HG02981 (cell line): ENCODE data around the gene DSE.
A peak's percentile ranks its signal among the peaks of the same experiment; 100 is the strongest.
"Not testable (repeated sequence)": the region's sequence is repeated elsewhere in the genome, so short reads cannot be mapped to it uniquely, and the experiment has no call there.

Experiments
- ATAC-seq: cut with Tn5 transposase; IDR thresholded peaks from one replicate; pipeline ENCODE4 v1.9.1; 2021; ENCODE audit warnings: mild to moderate bottlenecking, moderate library complexity; ENCODE audit not compliant: unreplicated experiment

The DSE gene

DNA sequence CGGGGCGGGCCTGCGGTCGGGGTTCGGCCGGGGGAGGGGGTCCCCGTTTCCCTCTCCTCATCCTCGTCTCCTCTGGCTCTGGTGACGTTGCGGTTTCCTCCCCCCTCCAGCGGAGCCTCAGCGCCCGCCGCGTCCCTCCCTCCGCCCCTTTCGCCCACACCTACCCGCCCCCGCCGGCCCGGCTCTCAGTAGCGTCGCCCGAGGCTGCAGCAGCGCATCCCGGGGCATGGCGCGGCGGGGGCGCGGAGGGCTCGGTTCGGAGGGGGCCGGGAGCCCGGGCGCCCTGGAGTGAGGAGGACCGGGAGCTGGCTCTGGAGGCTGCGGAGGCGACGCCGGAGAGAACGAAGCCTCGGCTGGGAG lies at the start of gene DSE:
Gene DSE, plus strand, starts transcription at position 188 of the 360 bp plus-strand sequence. CDS start 28,304 bp downstream, outside the sequence.
- ATAC-seq: peak; percentile 71

GRCh38 chr6:116321933-116322332 lies 48.8 kb upstream of the DSE start:
- ATAC-seq: not testable (repeated sequence)

- no peak for ATAC-seq
Measured at GRCh38 chr6:116323863-116324262, 46.9 kb upstream of the DSE start.

- ATAC-seq: not testable (repeated sequence)
Measured at GRCh38 chr6:116325634-116326132, 45.1 kb upstream of the DSE start.

GRCh38 chr6:116326181-116326671 lies 44.5 kb upstream of the DSE start:
- ATAC-seq: no peak

- no peak for ATAC-seq
Measured at GRCh38 chr6:116326996-116327395, 43.8 kb upstream of the DSE start.

DNA sequence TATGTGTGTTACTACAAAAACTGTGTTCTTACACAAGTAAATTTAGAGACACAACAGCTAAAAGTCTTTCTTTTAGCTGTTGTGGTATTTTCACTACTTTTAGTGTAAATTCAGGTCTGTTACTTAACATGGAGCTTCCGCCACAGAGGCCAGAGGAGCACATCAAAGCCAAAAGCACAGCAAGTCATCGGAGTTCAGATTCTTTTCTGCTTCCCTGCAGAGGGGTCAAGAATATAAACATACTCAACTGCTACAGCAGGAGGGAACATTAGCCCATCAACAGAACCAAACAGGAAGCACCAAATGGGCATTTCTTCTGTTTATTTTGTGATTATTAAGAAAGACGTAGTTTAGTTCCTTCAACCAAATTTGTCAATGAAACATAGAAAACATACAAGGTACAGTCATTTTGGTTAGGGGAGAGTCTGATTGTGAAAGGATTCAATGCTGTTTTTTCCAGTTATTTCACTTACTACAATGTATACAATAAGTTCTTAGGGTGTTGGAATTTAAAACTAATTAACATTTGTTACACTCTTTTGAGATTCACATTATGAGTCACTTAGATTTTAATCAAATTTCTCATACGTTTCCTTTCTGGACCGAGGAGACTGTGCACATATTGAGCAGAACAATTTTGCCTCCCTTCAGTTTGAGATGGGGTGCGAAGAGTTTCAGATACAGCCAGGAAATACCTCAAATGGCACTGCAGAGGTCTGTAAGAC lies 42.8 kb upstream of the DSE start:
- ATAC-seq: no peak

- no peak for ATAC-seq
Measured at GRCh38 chr6:116328528-116328903, 42.2 kb upstream of the DSE start.

GRCh38 chr6:116329156-116329555 lies 41.6 kb upstream of the DSE start:
- no peak for ATAC-seq

DNA sequence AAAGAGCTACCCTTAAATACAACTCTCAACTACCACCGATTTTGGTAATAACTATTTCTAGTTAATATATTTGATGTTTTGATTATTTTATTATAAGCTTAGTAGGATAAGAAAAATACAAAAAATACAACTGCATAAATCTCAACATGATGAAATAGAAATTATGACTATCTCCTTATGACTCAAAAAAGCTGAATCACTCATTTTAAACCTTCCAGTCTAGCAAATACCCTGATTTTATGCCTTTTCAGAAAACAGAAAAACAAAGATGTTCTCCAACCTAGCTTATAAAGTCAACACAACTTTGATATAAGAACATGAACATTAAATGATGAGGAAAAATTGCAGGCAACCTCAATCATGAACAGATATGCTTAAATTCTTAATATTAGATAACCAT lies 40.2 kb upstream of the DSE start:
- no peak for ATAC-seq

- no peak for ATAC-seq
Measured at GRCh38 chr6:116332096-116332495, 38.7 kb upstream of the DSE start.

GRCh38 chr6:116334638-116335409 lies 35.9 kb upstream of the DSE start:
- not testable (repeated sequence) for ATAC-seq

DNA sequence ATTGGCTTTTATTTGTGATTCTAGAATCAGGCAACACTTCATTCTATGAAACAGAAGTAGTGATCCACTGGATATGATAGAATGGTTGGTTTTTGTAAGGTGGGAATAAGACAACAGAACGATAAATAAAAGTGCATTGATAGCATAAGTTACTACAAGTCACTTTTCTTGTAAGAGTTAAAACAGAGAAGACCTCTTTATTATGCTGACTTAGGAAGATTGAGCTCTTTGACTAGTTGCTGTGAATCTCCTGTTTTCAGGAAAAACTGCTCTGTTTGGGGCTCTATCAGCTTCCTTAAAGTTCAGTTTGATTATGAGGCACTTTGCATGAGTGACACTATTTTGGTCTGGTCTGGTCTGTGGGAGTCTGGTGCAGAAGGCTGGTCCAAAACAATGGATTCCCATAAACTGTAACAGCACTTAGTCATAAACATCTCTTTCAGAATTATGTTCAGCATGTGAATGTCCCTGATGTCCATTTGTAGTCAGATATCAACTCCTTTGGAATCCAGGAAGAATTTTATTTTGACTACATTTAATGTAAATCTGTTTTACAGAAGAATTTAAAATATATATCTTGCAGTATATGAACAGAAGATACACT lies 35.0 kb upstream of the DSE start:
- ATAC-seq: no peak

- ATAC-seq: no peak
Measured at GRCh38 chr6:116338943-116339342, 31.8 kb upstream of the DSE start.

DNA sequence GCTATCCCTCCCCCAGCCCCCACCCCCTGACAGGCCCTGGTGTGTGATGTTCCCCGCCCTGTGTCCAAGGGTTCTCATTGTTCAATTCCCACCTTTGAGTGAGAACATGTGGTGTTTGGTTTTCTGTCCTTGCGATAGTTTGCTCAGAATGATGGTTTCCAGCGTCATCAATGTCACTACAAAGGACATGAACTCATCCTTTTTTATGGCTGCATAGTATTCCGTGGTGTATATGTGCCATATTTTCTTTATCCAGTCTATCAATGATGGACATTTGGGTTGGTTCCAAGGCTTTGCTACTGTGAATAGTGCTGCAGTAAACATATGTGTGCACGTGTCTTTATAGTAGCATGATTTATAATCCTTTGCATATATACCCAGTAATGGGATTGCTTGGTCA lies 30.1 kb upstream of the DSE start:
- ATAC-seq: not testable (repeated sequence)

GRCh38 chr6:116349216-116349615 lies 21.5 kb upstream of the DSE start:
- no peak for ATAC-seq

- ATAC-seq: no peak
Measured at GRCh38 chr6:116351101-116351500, 19.6 kb upstream of the DSE start.

- peak; percentile 83 for ATAC-seq
Measured at GRCh38 chr6:116352515-116353471, 18.0 kb upstream of the DSE start.

DNA sequence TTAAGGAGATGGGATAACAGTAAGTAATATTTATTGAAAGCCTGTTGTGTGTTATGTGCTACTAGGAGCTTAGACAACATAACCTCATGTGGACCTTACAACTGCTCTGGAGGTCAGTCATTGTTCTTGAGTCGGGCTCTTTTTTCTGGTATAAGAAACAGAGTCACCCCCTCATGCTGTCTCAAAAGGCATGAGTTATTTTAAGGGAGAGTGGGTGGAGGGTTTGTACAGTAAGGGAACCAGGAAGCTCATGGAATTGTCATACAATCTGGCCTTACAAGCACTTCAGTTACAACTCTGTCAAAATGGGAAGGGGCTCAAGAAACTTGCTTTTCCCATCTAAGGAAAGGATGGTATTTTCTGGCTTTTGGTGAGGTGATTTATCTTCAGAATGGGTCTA lies 16.5 kb upstream of the DSE start:
- no peak for ATAC-seq

DNA sequence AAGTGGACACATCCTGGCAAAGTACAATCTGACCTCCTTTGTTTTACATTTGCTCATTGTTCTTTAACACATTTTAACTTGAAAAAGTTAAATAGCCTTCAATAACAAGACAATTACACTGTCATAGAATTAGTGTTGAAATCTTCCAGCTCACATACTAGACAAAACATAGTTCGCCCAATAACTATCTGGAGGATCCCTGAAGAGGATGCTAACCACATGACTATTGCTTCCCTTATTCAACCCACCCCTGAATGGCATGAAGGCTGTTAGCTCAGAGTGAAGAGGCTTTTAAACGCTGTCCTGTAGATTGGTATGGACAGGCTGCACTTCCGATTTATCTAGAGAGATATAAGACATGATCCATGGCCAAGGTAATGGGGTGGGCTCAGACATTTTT lies 15.0 kb upstream of the DSE start:
- no peak for ATAC-seq
